Subcutaneous abdominal adipose tissue (tissue), 5 donors: Measurements from ENCODE around the gene ATAD3B.
A peak's percentile ranks its signal among the peaks of the same experiment; 100 is the strongest.

Experiments used
- H3K27ac ChIP-seq: one replicate; pipeline ENCODE4 v1.7.0; 2013; ENCODE audit warnings: low read depth, mild to moderate bottlenecking, inconsistent platforms, low read length, moderate library complexity
- H3K27me3 ChIP-seq, 5 donors: one replicate each; pipeline ENCODE4 v1.7.0; 2013; ENCODE audit warnings: low read length in 5 of 5, inconsistent platforms in 1 of 5; ENCODE audit not compliant: control insufficient read depth in 5 of 5, insufficient read depth in 4 of 5
- H3K36me3 ChIP-seq, 5 donors: one replicate each; pipeline ENCODE4 v1.7.0; 2013; ENCODE audit warnings: low read length in 5 of 5; ENCODE audit not compliant: control insufficient read depth in 5 of 5, insufficient read depth in 5 of 5
- H3K4me1 ChIP-seq, 5 donors: one replicate each; pipeline ENCODE4 v1.7.0; 2013; ENCODE audit warnings: low read length in 5 of 5, mild to moderate bottlenecking in 3 of 5, moderate library complexity in 1 of 5; ENCODE audit not compliant: control insufficient read depth in 5 of 5, insufficient read depth in 5 of 5
- H3K4me3 ChIP-seq, 5 donors: one replicate each; pipeline ENCODE4 v1.7.0; 2013; ENCODE audit warnings: low read length in 5 of 5, low read depth in 1 of 5
- H3K9ac ChIP-seq, 5 donors: one replicate each; pipeline ENCODE4 v1.7.0; 2013; ENCODE audit warnings: low read length in 5 of 5, mild to moderate bottlenecking in 4 of 5, moderate library complexity in 3 of 5
- H3K9me3 ChIP-seq, 5 donors: one replicate each; pipeline ENCODE4 v1.7.0; 2013; ENCODE audit warnings: low read length in 5 of 5; ENCODE audit not compliant: control insufficient read depth in 5 of 5
- donor health status: healthy.
- donor health status: healthy.
- donor health status: healthy.
- donor health status: healthy.
- donor health status: healthy.

The ATAD3B gene

DNA sequence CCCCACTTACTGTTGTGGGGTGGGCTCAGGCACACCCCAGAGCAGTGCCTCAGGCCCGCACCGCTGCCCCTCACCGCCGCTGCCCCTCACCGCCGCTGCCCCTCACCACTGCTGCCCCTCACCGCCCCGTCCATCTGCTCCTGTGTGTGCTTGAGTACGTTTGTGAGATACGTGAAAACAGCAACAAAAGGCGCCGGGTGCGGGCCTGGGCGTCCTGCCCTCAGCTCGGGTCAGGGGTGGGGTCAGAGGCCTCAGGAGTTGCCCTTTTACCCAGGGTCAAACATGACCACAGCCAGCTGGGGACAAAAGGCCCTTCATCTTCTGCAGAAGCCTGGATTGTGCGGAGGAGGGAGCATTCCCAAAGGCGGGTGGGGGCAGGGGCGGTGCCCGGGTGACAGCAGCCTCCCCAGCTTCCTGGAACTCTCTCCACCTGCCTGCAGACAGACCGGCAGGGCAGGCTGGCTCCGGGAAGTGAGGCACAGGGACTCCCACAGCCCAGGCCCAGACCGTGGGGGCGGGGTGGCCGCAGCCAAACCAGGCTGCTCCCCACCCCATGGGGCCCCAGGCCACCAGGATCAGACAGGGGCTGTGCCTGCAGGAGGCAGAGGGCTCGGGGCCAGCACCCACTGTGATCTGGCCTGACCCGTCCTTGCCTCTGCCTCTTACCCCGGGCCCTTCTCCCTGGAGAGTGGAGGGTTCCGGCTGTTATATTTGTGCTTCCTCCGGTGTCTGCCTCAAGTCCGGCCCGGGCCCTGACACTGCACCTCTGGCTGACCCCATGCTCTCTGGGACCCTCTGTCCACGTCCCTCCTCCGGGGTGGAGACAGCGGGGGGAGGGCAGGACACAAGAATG, 38.4 kb upstream of the ATAD3B start:
- H3K27me3 ChIP-seq, result peaks cover 0 to 3% (median 0%) of the 10 kb centered on the region in 5 donors
- no peaks in the 10 kb centered on the region for H3K9me3 ChIP-seq
- peak overlapping the region in 4 of 5 donors; percentile 29 to 72 (median 70) for H3K9ac ChIP-seq
- peaks cover 0 to 2% (median 0%) of the 10 kb centered on the region in 5 donors for H3K36me3 ChIP-seq
- H3K4me1 ChIP-seq, result peaks cover 6 to 86% (median 81%) of the 10 kb centered on the region in 5 donors
- peak overlapping the region; percentile 90 for H3K27ac ChIP-seq
- H3K4me3 ChIP-seq, result peak overlapping the region in 1 of 5 donors; percentile 21

DNA sequence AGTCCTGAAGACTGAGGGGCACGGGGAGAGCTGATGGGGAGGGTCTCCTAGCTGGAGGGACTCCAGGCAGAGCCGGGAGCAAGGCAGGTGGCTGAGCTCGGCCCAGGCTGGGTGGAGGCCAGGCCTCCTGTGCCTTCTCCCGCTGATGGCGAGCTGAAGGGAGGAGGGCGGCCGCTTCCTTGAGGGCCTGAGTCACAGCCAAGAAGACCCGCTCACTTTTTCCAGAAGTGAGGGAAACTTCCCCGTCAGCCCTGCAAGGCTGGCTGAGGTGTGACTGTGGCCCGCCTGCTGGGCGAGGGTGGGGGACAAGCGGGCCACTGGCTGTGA, 37.8 kb upstream of the ATAD3B start:
- H3K4me1 ChIP-seq, result peaks cover 6 to 83% (median 81%) of the 10 kb centered on the region in 5 donors
- peak overlapping the region in 2 of 5 donors; percentile 21 to 67 for H3K4me3 ChIP-seq
- H3K27me3 ChIP-seq, result peaks cover 0 to 3% (median 0%) of the 10 kb centered on the region in 5 donors
- H3K36me3 ChIP-seq, result peaks cover 0 to 2% (median 0%) of the 10 kb centered on the region in 5 donors
- H3K9me3 ChIP-seq, result no peaks in the 10 kb centered on the region
- peak overlapping the region; percentile 90 for H3K27ac ChIP-seq
- peak overlapping the region in 4 of 5 donors; percentile 29 to 72 (median 70) for H3K9ac ChIP-seq

DNA sequence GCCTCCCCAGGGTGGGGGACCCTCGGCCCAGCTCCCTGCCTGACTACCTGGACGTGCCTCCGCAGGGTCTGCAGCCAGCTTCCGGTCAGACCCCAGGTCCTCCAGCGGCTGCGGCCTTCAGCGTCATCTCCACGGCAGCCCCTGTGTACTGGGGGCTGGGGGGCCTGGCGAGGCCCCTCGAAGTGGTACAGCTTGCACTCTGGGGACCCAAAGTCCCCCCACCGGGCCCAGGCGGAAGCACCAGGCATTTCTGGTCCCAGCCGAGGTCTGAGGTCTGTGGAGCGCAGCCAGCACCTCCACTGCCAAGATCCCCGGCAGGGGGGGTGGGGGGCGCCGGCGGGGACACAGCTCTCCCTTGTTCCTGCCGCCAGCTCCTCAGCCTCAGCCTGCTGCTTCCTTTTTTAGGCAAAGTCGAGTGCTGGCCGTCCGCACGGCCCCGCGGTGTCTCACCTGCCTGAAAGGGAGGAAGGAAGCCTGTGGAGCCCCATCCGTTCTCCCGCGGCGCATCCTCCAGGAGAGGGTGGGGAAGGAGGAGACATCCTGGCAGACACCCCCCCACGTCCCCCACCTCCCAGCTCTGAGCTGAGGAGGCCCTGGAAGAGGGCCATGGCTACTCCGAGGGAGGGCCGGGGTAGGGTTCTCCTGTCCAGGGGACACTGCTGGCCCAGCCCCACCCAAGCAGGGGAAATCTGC, 37.3 kb upstream of the ATAD3B start:
- Histone ChIP-seq H3K9ac (peak overlapping the region in 4 of 5 donors; percentile 29 to 70 (median 68)), H3K4me3 (peak overlapping the region in 3 of 5 donors; percentile 11 to 67 (median 62))

DNA sequence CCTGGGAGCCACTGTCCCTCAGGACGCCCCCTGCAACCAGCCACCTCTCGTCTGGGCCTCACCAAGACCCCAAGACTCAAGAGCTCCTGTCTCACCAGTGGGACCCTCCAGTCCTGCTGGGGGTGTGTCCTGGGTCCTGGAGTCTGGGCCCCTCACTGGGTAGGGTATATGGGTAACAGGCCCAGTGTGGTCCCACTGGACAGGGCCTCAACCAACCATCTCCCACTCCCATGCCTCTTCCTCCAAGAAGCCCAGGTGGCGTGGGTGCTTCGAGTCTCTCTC, 36.8 kb upstream of the ATAD3B start:
- peak overlapping the region; percentile 11 to 71 (median 62) for H3K4me3 ChIP-seq
- no peaks in the 10 kb centered on the region for H3K9me3 ChIP-seq
- H3K27me3 ChIP-seq, result peaks cover 0 to 3% (median 0%) of the 10 kb centered on the region in 5 donors
- peak overlapping the region; percentile 90 for H3K27ac ChIP-seq
- peak overlapping the region in 4 of 5 donors; percentile 55 to 74 (median 62) for H3K9ac ChIP-seq
- H3K4me1 ChIP-seq, result peaks cover 4 to 78% (median 74%) of the 10 kb centered on the region in 5 donors
- peaks cover 0 to 4% (median 0%) of the 10 kb centered on the region in 5 donors for H3K36me3 ChIP-seq

More for the DNA sequence above, 37.3 kb upstream of the ATAD3B start:
- Histone ChIP-seq H3K27ac (peak overlapping the region; percentile 90), H3K27me3 (peaks cover 0 to 3% (median 0%) of the 10 kb centered on the region in 5 donors), H3K9me3 (no peaks in the 10 kb centered on the region), H3K4me1 (peaks cover 6 to 83% (median 79%) of the 10 kb centered on the region in 5 donors), H3K36me3 (peaks cover 0 to 4% (median 0%) of the 10 kb centered on the region in 5 donors)

DNA sequence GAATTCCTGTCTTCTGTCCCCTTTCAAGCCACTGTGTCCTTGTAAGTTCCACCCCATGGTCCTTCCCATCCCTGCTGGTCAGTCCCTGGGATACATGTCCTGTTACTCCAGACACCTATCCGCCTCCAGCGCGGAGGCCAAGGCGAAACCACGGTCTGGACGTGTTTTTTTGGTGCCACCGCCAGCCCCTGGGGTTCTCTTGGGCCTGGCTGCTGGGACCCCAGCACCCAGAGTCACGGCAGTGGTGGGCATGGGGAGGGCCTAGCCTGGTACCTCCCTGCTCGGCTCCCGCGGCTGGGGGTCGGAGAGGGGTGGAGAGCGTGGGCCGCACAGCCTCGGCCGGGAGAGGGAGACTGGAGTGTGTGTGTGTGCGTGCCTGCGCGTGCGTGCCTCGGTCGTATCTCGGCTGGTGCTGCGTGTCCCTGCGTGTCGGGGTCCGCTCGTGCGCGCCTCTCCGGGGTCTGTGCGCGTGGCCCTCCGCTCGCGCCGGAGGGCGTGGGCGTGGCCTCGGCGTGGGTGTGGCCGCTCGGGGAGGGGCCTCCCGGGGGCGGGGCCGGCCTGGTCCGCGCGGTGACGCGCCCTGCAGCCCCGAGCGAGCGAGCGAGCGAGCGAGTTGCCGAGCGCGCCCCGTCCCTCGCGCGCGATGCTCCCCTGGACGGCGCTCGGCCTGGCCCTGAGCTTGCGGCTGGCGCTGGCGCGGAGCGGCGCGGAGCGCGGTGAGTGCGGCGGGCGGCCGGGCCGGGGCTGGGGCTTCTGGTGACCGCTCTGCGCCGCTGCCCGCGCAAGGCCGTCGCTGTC, 36.3 kb upstream of the ATAD3B start, which contains the start of gene VWA1:
VWA1 (plus strand) TSS at position 585 of the 798 bp plus-strand sequence; CDS start at position 644, 59 bp downstream.
- peaks cover 2 to 76% (median 69%) of the 10 kb centered on the region in 5 donors for H3K4me1 ChIP-seq

DNA sequence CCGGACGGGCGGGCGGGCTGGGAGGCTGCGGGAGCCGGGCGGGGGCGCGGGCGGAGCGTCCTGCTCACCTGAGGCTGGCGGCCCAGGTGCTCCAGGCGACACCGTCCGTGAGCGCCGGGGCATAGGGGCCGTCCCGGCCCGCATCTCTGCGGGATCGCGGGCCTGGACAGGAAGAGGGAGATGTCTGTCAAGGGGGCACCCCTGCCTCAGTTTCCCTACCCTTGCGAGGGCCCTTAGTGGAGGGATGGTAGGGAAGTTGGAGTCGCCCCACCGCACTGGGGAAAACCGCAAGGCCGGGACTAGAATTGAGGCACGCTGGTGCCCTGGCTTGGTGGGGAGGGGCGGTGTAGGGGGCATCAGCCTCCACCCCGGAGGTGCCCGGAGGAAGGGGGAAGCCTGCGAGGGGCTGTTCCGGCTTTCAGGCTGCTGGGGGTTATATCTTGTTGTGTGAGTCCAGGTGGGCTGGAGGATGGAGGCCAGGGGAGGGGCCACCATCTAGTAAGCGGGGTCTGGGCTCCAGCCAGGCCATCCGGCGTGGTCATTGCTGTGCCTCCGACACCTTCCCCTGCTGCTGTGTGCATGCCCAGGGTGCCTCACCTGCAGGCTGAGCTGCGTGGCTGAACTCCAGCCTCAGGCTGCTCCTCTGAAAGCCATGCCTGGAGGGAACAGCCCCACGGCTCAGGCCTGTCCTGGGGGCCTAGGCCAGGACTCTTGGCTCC, 35.5 kb upstream of the ATAD3B start:
- Histone ChIP-seq H3K27ac (no peak overlapping the region), H3K4me3 (peak overlapping the region in 4 of 5 donors; percentile 58 to 71 (median 64)), H3K27me3 (peaks cover 0 to 3% (median 0%) of the 10 kb centered on the region in 5 donors), H3K9ac (peak overlapping the region in 4 of 5 donors; percentile 0 to 64 (median 54)), H3K9me3 (no peaks in the 10 kb centered on the region), H3K36me3 (peaks cover 0 to 4% (median 0%) of the 10 kb centered on the region in 5 donors), H3K4me1 (peaks cover 5 to 77% (median 69%) of the 10 kb centered on the region in 5 donors)

More for the DNA sequence above, 36.3 kb upstream of the ATAD3B start, which contains the start of gene VWA1:
- peaks cover 0 to 3% (median 0%) of the 10 kb centered on the region in 5 donors for H3K27me3 ChIP-seq
- H3K9ac ChIP-seq, result peak within 1 kb of the TSS; percentile 55 to 74 (median 63)
- no peaks in the 10 kb centered on the region for H3K9me3 ChIP-seq
- peak within 1 kb of the TSS; percentile 25 to 71 (median 62) for H3K4me3 ChIP-seq
- H3K27ac ChIP-seq, result peak within 1 kb of the TSS; percentile 90
- H3K36me3 ChIP-seq, result peaks cover 0 to 4% (median 0%) of the 10 kb centered on the region in 5 donors

DNA sequence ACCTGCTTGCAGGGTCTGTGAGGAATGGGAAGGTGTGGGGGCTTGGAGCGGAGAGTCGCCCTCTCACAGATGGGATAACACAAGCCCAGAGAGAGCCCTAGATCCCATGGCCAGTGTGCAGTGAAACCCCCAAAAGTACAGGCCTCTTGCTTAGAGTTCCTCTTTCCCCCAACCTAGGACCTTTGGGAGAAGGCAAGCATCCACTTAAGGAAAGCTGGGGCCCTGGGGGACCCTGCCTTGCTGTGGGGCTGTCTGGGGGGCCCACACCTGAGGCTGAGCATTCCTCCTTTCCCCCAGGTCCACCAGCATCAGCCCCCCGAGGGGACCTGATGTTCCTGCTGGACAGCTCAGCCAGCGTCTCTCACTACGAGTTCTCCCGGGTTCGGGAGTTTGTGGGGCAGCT, 34.9 kb upstream of the ATAD3B start:
- Histone ChIP-seq H3K4me1 (peaks cover 5 to 77% (median 69%) of the 10 kb centered on the region in 5 donors), H3K4me3 (peak overlapping the region in 4 of 5 donors; percentile 58 to 71 (median 64)), H3K9ac (peak overlapping the region in 3 of 5 donors; percentile 0 to 64 (median 45)), H3K27me3 (peaks cover 0 to 3% (median 0%) of the 10 kb centered on the region in 5 donors), H3K9me3 (no peaks in the 10 kb centered on the region), H3K27ac (no peak overlapping the region), H3K36me3 (peaks cover 0 to 4% (median 0%) of the 10 kb centered on the region in 5 donors)

DNA sequence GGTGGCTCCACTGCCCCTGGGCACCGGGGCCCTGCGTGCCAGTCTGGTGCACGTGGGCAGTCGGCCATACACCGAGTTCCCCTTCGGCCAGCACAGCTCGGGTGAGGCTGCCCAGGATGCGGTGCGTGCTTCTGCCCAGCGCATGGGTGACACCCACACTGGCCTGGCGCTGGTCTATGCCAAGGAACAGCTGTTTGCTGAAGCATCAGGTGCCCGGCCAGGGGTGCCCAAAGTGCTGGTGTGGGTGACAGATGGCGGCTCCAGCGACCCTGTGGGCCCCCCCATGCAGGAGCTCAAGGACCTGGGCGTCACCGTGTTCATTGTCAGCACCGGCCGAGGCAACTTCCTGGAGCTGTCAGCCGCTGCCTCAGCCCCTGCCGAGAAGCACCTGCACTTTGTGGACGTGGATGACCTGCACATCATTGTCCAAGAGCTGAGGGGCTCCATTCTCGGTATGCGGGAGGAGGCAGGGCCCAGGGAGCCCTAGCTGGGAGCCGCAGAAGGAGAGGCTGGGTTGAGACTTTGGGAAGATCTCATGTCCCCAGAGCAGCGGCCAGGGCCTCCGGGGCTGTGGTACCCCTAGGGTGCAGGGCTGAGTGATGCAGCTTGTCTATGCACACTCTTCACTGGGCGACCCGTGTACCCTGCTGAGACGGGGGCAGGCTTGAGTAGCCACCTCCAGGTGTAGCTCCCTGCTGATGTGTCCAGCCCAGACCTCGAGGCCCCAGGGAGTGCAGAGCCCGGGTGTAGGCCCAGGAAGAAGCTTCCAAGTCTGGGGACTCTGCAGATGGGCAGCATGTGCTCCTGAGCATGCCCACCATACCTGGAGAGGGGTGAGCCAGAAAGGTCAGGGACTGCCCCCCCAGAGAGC, 34.3 kb upstream of the ATAD3B start:
- Histone ChIP-seq H3K4me1 (peaks cover 5 to 73% (median 66%) of the 10 kb centered on the region in 5 donors), H3K27me3 (peaks cover 0 to 3% (median 0%) of the 10 kb centered on the region in 5 donors), H3K36me3 (peaks cover 0 to 4% (median 0%) of the 10 kb centered on the region in 5 donors), H3K4me3 (peak overlapping the region in 3 of 5 donors; percentile 58 to 67 (median 62)), H3K9me3 (no peaks in the 10 kb centered on the region), H3K9ac (no peak overlapping the region), H3K27ac (no peak overlapping the region)
